HG02943 (cell line): ENCODE results near the gene ZCCHC8.
"Not testable (repeated sequence)": the region's sequence is repeated elsewhere in the genome, so short reads cannot be mapped to it uniquely, and the experiment has no call there.

Experiments
- ATAC-seq: cut with Tn5 transposase; IDR thresholded peaks from one replicate; pipeline ENCODE4 v1.9.1; 2021; ENCODE audit warnings: mild to moderate bottlenecking, low read depth, moderate library complexity; ENCODE audit not compliant: unreplicated experiment

Gene ZCCHC8

GRCh38 chr12:122437656-122438121 lies 63.0 kb downstream of the ZCCHC8 start:
- ATAC-seq: no peak

- ATAC-seq: no peak
Observed at GRCh38 chr12:122435186-122435585, 65.5 kb downstream of the ZCCHC8 start.

GRCh38 chr12:122429043-122429442 lies 71.7 kb downstream of the ZCCHC8 start:
- ATAC-seq: not testable (repeated sequence)

GRCh38 chr12:122427403-122427802 lies 73.3 kb downstream of the ZCCHC8 start:
- ATAC-seq: no peak

GRCh38 chr12:122423258-122424165 lies 77.2 kb downstream of the ZCCHC8 start:
- no peak for ATAC-seq

- ATAC-seq: peak; percentile 14
Observed at GRCh38 chr12:122422730-122423257, 77.9 kb downstream of the ZCCHC8 start.

- peak; percentile 63 for ATAC-seq
Observed at GRCh38 chr12:122421821-122422729, 78.7 kb downstream of the ZCCHC8 start, which contains the start of gene CLIP1. CLIP1 (minus strand) TSS chr12:122422669; CDS start chr12:122380452, 42,217 bp downstream.
